Measurements from ENCODE around the gene MGAM2.

DNA sequence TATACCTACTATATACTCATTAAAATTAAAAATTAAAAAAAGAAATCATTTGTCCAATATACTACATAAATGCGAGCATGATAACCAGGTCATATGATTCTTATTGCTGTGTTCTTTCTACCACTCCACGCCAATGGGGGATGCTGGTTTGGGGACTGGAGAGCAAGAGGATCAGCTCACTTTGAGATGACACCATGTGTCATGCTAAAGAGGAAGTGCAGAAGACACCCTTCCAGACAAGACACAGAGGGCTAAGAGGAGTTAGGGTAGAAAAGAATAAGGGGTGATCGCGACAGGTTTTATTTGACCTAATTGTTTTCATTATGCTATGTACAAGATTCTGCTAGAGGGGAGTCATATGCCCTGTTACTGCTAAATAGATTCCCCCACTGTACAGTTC, 33.8 kb upstream of the MGAM2 start:
- TF ChIP-seq, protein P1, sequence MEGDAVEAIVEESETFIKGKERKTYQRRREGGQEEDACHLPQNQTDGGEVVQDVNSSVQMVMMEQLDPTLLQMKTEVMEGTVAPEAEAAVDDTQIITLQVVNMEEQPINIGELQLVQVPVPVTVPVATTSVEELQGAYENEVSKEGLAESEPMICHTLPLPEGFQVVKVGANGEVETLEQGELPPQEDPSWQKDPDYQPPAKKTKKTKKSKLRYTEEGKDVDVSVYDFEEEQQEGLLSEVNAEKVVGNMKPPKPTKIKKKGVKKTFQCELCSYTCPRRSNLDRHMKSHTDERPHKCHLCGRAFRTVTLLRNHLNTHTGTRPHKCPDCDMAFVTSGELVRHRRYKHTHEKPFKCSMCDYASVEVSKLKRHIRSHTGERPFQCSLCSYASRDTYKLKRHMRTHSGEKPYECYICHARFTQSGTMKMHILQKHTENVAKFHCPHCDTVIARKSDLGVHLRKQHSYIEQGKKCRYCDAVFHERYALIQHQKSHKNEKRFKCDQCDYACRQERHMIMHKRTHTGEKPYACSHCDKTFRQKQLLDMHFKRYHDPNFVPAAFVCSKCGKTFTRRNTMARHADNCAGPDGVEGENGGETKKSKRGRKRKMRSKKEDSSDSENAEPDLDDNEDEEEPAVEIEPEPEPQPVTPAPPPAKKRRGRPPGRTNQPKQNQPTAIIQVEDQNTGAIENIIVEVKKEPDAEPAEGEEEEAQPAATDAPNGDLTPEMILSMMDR (conservative IDR thresholded peaks at IDR 0.05; ENCODE audit: low read depth, low read length): no peak
- TF ChIP-seq POLR2A (IDR thresholded peaks at IDR 0.05; ENCODE audit: low read depth, low read length) (no peak), RAD21 (IDR thresholded peaks at IDR 0.05; ENCODE audit: low read length) (no peak), RCOR1 (IDR thresholded peaks at IDR 0.05; ENCODE audit: insufficient replicate concordance, low read length) (no peak), BHLHE40 (IDR thresholded peaks at IDR 0.05; ENCODE audit: low read depth, low read length) (no peak), RFX5 (IDR thresholded peaks at IDR 0.05; ENCODE audit: low read depth, low read length) (no peak), CHD1 (IDR thresholded peaks at IDR 0.05; ENCODE audit: low read depth, low read length) (no peak), FOS (IDR thresholded peaks at IDR 0.05; ENCODE audit: low read depth, low read length) (no peak), NFE2L2 (IDR thresholded peaks at IDR 0.05; ENCODE audit: low read depth, low read length) (no peak), MXI1 (IDR thresholded peaks at IDR 0.05; ENCODE audit: borderline replicate concordance, low read depth, low read length) (no peak), SMC3 (IDR thresholded peaks at IDR 0.05; ENCODE audit: low read depth, low read length) (no peak), CEBPB (IDR thresholded peaks at IDR 0.05; ENCODE audit: low read depth, low read length) (no peak)
- TF ChIP-seq, protein P2, sequence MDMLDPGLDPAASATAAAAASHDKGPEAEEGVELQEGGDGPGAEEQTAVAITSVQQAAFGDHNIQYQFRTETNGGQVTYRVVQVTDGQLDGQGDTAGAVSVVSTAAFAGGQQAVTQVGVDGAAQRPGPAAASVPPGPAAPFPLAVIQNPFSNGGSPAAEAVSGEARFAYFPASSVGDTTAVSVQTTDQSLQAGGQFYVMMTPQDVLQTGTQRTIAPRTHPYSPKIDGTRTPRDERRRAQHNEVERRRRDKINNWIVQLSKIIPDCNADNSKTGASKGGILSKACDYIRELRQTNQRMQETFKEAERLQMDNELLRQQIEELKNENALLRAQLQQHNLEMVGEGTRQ (IDR thresholded peaks at IDR 0.05; ENCODE audit: low read depth, low read length): no peak

Measured in IMR-90 (cell line).